IMR-90 (cell line): ENCODE measurements around the gene MTOR. TPM values are rescaled to one million over a fixed set of nuclear protein-coding genes. Genes with fewer than 3 reads are reported as not detected.

ENCODE experiments used
- ATAC-seq: fragments of 200-7000 bp; cut with Tn5 transposase; 2 replicates; pipeline ENCODE4 v1.9.1; 2020; ENCODE audit warnings: low read depth, mild to moderate bottlenecking, moderate library complexity
- BruUV-seq: library from RNA; stranded (reverse); fragments of 400-500 nt; replicated peaks from 2 replicates; lab custom pipeline; 2021; lab: Mats Ljungman, UMichigan
- CTCF ChIA-PET: fragments of 300-600 bp; formaldehyde crosslinking; extraction: SDS; loops from one replicate; lab custom pipeline; 2021; ENCODE audit warnings: antibody characterized with exemption; lab: Yijun Ruan, JAX
- POLR2A ChIA-PET: fragments of 300-600 bp; sonication (Branson Sonifier 250); formaldehyde crosslinking; loops from one replicate; lab custom pipeline; 2022; ENCODE audit warnings: antibody characterized with exemption; ENCODE audit not compliant: unreplicated experiment; lab: Charles Lee
- DNase-seq: peaks from one replicate; pipeline ENCODE4 v3.0.0; 2013
- H2AFZ ChIP-seq: replicated peaks from 2 replicates; pipeline ENCODE3; 2013; ENCODE audit warnings: low read length, mild to moderate bottlenecking; ENCODE audit not compliant: poor library complexity
- H2AK5ac ChIP-seq: 2 replicates; pipeline ENCODE4 v1.6.1; 2013; ENCODE audit warnings: low read depth, low read length, inconsistent platforms
- H2AK9ac ChIP-seq: replicated peaks from 2 replicates; pipeline ENCODE3; 2013; ENCODE audit warnings: mild to moderate bottlenecking, low read depth, low read length, moderate library complexity; ENCODE audit not compliant: poor library complexity
- H2BK120ac ChIP-seq: 2 replicates; pipeline ENCODE4 v1.6.1; 2013; ENCODE audit warnings: low read depth, low read length, inconsistent platforms
- H2BK15ac ChIP-seq: 3 replicates; pipeline ENCODE4 v1.6.1; 2013; ENCODE audit warnings: low read depth, low read length, inconsistent platforms
- H2BK20ac ChIP-seq: 2 replicates; pipeline ENCODE4 v1.6.1; 2013; ENCODE audit warnings: low read depth, mild to moderate bottlenecking, inconsistent platforms, low read length, moderate library complexity
- H2BK5ac ChIP-seq: 2 replicates; pipeline ENCODE4 v1.6.1; 2013; ENCODE audit warnings: mild to moderate bottlenecking, low read depth, low read length, inconsistent platforms; ENCODE audit not compliant: poor library complexity, severe bottlenecking
- H3K14ac ChIP-seq: replicated peaks from 2 replicates; pipeline ENCODE4 v1.6.1; 2013; ENCODE audit warnings: low read depth, low read length, inconsistent platforms
- H3K18ac ChIP-seq: 2 replicates; pipeline ENCODE4 v1.6.1; 2013; ENCODE audit warnings: low read depth, low read length, control low read depth
- H3K23ac ChIP-seq: 2 replicates; pipeline ENCODE4 v1.6.1; 2013; ENCODE audit warnings: low read depth, low read length, inconsistent platforms
- H3K27ac ChIP-seq: 2 replicates; pipeline ENCODE4 v1.5.1; 2013; ENCODE audit warnings: mild to moderate bottlenecking, control low read depth, low read length; ENCODE audit not compliant: insufficient read depth
- H3K27me3 ChIP-seq: 2 replicates; pipeline ENCODE4 v1.6.1; 2013; ENCODE audit warnings: low read length; ENCODE audit not compliant: control insufficient read depth, insufficient read depth
- H3K36me3 ChIP-seq: 2 replicates; pipeline ENCODE4 v1.6.1; 2013; ENCODE audit warnings: low read length, mixed read lengths; ENCODE audit not compliant: control insufficient read depth, insufficient read depth
- H3K4ac ChIP-seq: 2 replicates; pipeline ENCODE4 v1.6.1; 2013; ENCODE audit warnings: low read depth, low read length, inconsistent platforms
- H3K4me1 ChIP-seq: 2 replicates; pipeline ENCODE4 v1.6.1; 2013; ENCODE audit warnings: low read length, mixed read lengths; ENCODE audit not compliant: control insufficient read depth, insufficient read depth
- H3K4me2 ChIP-seq: 2 replicates; pipeline ENCODE4 v1.6.1; 2013; ENCODE audit warnings: low read depth, mild to moderate bottlenecking, control low read depth, low read length, moderate library complexity
- H3K4me3 ChIP-seq: 2 replicates; pipeline ENCODE4 v1.5.1; 2013; ENCODE audit warnings: low read depth, mild to moderate bottlenecking, control low read depth, low read length, moderate library complexity; ENCODE audit not compliant: insufficient read depth
- H3K56ac ChIP-seq: 2 replicates; pipeline ENCODE4 v1.6.1; 2013; ENCODE audit warnings: low read length, inconsistent platforms; ENCODE audit not compliant: insufficient read depth; ENCODE audit errors: extremely low read depth
- H3K79me1 ChIP-seq, 2 experiments: 2 replicates each; pipeline ENCODE4 v1.6.1; 2013; ENCODE audit warnings: low read length in 2 of 2, inconsistent platforms in 1 of 2, low read depth in 1 of 2
- H3K9ac ChIP-seq: 2 replicates; pipeline ENCODE4 v1.6.1; 2013; ENCODE audit warnings: low read depth, low read length, control low read depth
- H3K9me1 ChIP-seq: 2 replicates; pipeline ENCODE4 v1.6.1; 2013; ENCODE audit warnings: low read length, inconsistent platforms; ENCODE audit not compliant: insufficient read depth
- H3K9me3 ChIP-seq: 2 replicates; pipeline ENCODE4 v1.6.1; 2013; ENCODE audit warnings: low read length; ENCODE audit not compliant: control insufficient read depth, insufficient read depth
- H4K20me1 ChIP-seq: 2 replicates; pipeline ENCODE4 v1.6.1; 2013; ENCODE audit warnings: low read length, inconsistent platforms; ENCODE audit not compliant: insufficient read depth
- H4K5ac ChIP-seq: 2 replicates; pipeline ENCODE4 v1.6.1; 2013; ENCODE audit warnings: mild to moderate bottlenecking, low read depth, low read length, control low read depth
- H4K8ac ChIP-seq, 2 experiments: 2 replicates each; pipeline ENCODE4 v1.6.1; 2013; ENCODE audit warnings: low read depth in 2 of 2, low read length in 2 of 2, control low read depth in 1 of 2, inconsistent platforms in 1 of 2
- H4K91ac ChIP-seq: 2 replicates; pipeline ENCODE4 v1.6.1; 2013; ENCODE audit warnings: low read depth, low read length, inconsistent platforms; ENCODE audit not compliant: insufficient read depth
- CEBPB ChIP-seq: IDR thresholded peaks from 2 replicates; pipeline ENCODE4 v1.6.1; 2012; ENCODE audit warnings: low read depth, low read length, improper control_type of control experiment
- ELK1 ChIP-seq: fragments of 150-350 bp; IDR thresholded peaks from 2 replicates; pipeline ENCODE4 v1.6.1; 2016; ENCODE audit warnings: low read depth, mild to moderate bottlenecking, low read length, moderate library complexity, borderline replicate concordance
- MAFK ChIP-seq: IDR thresholded peaks from 2 replicates; pipeline ENCODE4 v1.6.1; 2012; ENCODE audit warnings: low read depth, low read length, improper control_type of control experiment
- MAZ ChIP-seq: IDR thresholded peaks from 2 replicates; pipeline ENCODE4 v1.6.1; 2012; ENCODE audit warnings: low read depth, mild to moderate bottlenecking, low read length, improper control_type of control experiment, moderate library complexity, borderline replicate concordance
- NFE2L2 ChIP-seq: fragments of 150-350 bp; IDR thresholded peaks from 2 replicates; pipeline ENCODE4 v1.6.1; 2016; ENCODE audit warnings: low read depth, mild to moderate bottlenecking, low read length
- POLR2A ChIP-seq: IDR thresholded peaks from 2 replicates; pipeline ENCODE4 v1.6.1; 2012; ENCODE audit warnings: mild to moderate bottlenecking, low read depth, low read length
- RCOR1 ChIP-seq: IDR thresholded peaks from 2 replicates; pipeline ENCODE4 v1.6.1; 2012; ENCODE audit warnings: mild to moderate bottlenecking, low read length, improper control_type of control experiment; ENCODE audit not compliant: insufficient replicate concordance
- RFX5 ChIP-seq: IDR thresholded peaks from 2 replicates; pipeline ENCODE4 v1.8.0; 2012; ENCODE audit warnings: low read depth, mild to moderate bottlenecking, low read length, moderate library complexity
- SMC3 ChIP-seq: fragments of 150-350 bp; IDR thresholded peaks from 2 replicates; pipeline ENCODE4 v1.6.1; 2016; ENCODE audit warnings: low read depth, mild to moderate bottlenecking, antibody characterized with exemption, low read length, moderate library complexity
- USF2 ChIP-seq: fragments of 150-350 bp; IDR thresholded peaks from 2 replicates; pipeline ENCODE4 v1.6.1; 2017; ENCODE audit warnings: mild to moderate bottlenecking, antibody characterized with exemption, low read length, low read depth
- WGBS, 2 experiments: methylation state at CpG; one replicate each; pipeline versions ENCODE4 v1.1.5 to v1.1.7; 2013; ENCODE audit warnings: missing lambda C conversion rate in 2 of 2; ENCODE audit not compliant: insufficient read length in 1 of 2; ENCODE audit errors: extremely low coverage in 2 of 2; 5-methylcytosine and 5-hydroxymethylcytosine counted together
- dilution Hi-C: fragments of 300-500 bp; cut with HindIII; formaldehyde crosslinking; loops from one replicate; pipeline ENCODE4 v1.14.3; 2018; ENCODE audit warnings: low sequenced_read_pairs; ENCODE audit not compliant: unreplicated experiment
- in situ Hi-C: fragments of 300-500 bp; cut with MboI; formaldehyde crosslinking; loops from 3 replicates; pipeline ENCODE4 v1.14.3; 2019; ENCODE audit warnings: low sequenced_read_pairs, inconsistent platforms, mixed read lengths
- intact Hi-C: fragments of 100-400 bp; cut with micrococcal nuclease; formaldehyde crosslinking; loops from 2 replicates; pipeline ENCODE4 v1.10.0; 2022
- polyA plus RNA-seq, 3 experiments: library from polyadenylated mRNA; depleted of rRNA; stranded (reverse); fragments of >200 nt; gene quantifications; 2 replicates each; pipeline ENCODE4 v1.2.3, GENCODE V29; 2012; ENCODE audit warnings: low replicate concordance in 1 of 3
- total RNA-seq: library from RNA; depleted of rRNA; stranded (reverse); fragments of >200 nt; gene quantifications from 2 replicates; pipeline ENCODE4 v1.2.3, GENCODE V29; 2012

The MTOR gene
- total and polyA plus RNA-seq, 2 of the 4 experiments (the other 2 are of a cell fraction): 19.2 to 36.7 TPM

GRCh38 chr1:11143401-11143800 is 119.0 kb downstream of the MTOR start:
- Histone ChIP-seq H3K9me1 (peaks cover 5% of the 10 kb centered on the region; the same call in 1 of the 2 replicates), H3K27me3 (no peaks in the 10 kb centered on the region), H3K79me1 (no peaks in the 10 kb centered on the region), H2BK120ac (no peak overlapping the region), H3K9me3 (no peaks in the 10 kb centered on the region), H2AK5ac (no peak overlapping the region), H4K5ac (no peak overlapping the region), H4K20me1 (no peaks in the 10 kb centered on the region), H3K14ac (no peak overlapping the region), H2BK15ac (no peak overlapping the region), H3K27ac (no peak overlapping the region), H3K4me2 (no peak overlapping the region), H2BK20ac (no peak overlapping the region), H2AK9ac (no peak overlapping the region), H3K9ac (no peak overlapping the region), H3K36me3 (peaks cover 24% of the 10 kb centered on the region), H3K56ac (no peak overlapping the region), H4K8ac (no peak overlapping the region), H3K4ac (no peak overlapping the region), H2BK5ac (no peak overlapping the region), H3K4me1 (peaks cover 6% of the 10 kb centered on the region), H3K18ac (no peak overlapping the region), H4K91ac (no peak overlapping the region), H2AFZ (no peak overlapping the region), H3K23ac (no peak overlapping the region), H3K4me3 (no peak overlapping the region)
- dilution Hi-C loops: no loop called here
- CTCF ChIA-PET: no interaction called here
- in situ Hi-C loops: no loop called here
- ATAC-seq: no peak
- TF ChIP-seq ELK1: no peak
- TF ChIP-seq RFX5: no peak
- TF ChIP-seq SMC3: no peak
- TF ChIP-seq RCOR1: no peak
- no peak for TF ChIP-seq POLR2A
- TF ChIP-seq CEBPB: no peak
- no peak for TF ChIP-seq MAFK
- TF ChIP-seq NFE2L2: no peak
- TF ChIP-seq USF2: no peak
- TF ChIP-seq MAZ: no peak
- no TSS peak for BruUV-seq
- WGBS, 2 experiments: 100% methylated on average over 2 of the region's 5 CpGs; no CpG with 5 or more reads in 1 of the 2 experiments
- POLR2A ChIA-PET: no interaction called here
- no peak for DNase-seq
- intact Hi-C loops: no loop called here
